Inflammatory macrophage treated with lipopolysaccharide for 4 hours (primary cell): ENCODE results near the gene SCARB1.
"Not testable (repeated sequence)": the region's sequence is repeated elsewhere in the genome, so short reads cannot be mapped to it uniquely, and the experiment has no call there.

Source experiments
- DNase-seq: peaks from one replicate; pipeline ENCODE4 v3.0.0-alpha.2; 2020

Gene SCARB1, protein sequence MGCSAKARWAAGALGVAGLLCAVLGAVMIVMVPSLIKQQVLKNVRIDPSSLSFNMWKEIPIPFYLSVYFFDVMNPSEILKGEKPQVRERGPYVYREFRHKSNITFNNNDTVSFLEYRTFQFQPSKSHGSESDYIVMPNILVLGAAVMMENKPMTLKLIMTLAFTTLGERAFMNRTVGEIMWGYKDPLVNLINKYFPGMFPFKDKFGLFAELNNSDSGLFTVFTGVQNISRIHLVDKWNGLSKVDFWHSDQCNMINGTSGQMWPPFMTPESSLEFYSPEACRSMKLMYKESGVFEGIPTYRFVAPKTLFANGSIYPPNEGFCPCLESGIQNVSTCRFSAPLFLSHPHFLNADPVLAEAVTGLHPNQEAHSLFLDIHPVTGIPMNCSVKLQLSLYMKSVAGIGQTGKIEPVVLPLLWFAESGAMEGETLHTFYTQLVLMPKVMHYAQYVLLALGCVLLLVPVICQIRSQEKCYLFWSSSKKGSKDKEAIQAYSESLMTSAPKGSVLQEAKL

DNA sequence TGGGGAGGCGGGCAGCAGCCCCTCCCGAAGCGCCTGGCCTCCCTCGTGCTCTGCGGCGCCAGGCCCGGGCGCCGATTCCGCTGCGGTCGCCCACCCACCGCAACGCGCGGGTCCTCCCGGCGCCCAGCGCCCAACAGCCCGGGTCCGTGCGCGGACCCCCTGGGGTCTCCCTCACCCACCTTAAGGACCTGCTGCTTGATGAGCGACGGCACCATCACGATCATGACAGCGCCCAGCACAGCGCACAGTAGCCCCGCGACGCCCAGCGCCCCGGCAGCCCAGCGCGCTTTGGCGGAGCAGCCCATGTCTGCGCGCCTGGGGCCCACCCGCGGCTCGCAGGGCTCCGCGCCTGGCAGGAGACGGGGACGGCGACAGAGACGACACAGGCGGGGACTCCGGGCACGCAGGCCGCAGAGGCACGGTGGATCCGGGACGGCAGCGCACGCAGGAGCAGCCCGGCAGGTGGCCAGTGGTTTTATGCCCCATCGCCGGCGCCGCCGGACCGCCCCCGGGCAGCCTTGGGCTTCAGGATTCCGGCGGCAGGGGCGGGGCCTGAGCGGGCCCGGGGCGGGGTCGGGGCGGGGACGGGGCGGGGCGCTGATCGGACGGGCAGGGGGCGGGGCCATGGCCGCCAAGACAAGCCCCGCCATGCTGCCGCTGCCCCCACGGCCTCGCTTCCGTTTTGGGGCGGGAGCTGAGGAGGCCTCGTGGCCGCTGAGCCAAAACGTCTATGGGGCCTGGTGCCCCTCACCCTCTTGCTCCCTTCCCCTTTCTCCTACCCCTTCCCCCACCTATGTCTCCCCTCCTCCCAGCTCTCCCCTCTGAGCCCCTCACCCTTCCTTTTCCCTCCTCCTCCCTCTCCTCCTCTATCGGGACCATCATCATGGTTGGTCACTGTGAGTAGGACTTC, at the start of gene SCARB1:
Gene SCARB1 (minus strand): TSS at position 449 of the 910 bp plus-strand sequence. CDS start 144 bp downstream, at position 305.
- peak; percentile 80 for DNase-seq

DNA sequence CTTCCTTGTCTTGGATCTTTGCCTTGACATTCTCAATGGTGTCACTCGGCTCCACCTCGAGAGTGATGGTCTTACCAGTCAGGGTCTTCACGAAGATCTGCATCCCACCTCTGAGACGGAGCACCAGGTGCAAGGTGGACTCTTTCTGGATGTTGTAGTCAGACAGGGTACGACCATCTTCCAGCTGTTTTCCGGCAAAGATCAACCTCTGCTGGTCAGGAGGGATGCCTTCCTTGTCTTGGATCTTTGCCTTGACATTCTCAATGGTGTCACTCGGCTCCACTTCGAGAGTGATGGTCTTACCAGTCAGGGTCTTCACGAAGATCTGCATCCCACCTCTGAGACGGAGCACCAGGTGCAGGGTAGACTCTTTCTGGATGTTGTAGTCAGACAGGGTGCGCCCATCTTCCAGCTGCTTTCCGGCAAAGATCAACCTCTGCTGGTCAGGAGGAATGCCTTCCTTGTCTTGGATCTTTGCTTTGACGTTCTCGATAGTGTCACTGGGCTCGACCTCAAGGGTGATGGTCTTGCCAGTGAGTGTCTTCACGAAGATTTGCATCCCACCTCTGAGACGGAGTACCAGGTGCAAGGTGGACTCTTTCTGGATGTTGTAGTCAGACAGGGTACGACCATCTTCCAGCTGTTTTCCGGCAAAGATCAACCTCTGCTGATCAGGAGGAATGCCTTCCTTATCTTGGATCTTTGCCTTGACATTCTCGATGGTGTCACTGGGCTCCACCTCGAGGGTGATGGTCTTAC, 49.0 kb upstream of the SCARB1 start:
- DNase-seq, result not testable (repeated sequence)

DNA sequence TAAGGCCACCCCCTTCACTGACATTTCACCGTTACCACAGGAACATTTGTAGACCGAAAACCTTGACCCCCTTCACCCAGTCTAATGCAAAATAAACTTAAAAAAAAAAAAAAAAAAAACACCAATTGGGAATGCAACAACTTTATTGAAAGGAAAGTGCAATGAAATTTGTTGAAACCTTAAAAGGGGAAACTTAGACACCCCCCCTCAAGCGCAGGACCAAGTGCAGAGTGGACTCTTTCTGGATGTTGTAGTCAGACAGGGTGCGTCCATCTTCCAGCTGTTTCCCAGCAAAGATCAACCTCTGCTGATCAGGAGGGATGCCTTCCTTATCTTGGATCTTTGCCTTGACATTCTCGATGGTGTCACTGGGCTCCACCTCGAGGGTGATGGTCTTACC, 47.9 kb upstream of the SCARB1 start:
- not testable (repeated sequence) for DNase-seq

DNA sequence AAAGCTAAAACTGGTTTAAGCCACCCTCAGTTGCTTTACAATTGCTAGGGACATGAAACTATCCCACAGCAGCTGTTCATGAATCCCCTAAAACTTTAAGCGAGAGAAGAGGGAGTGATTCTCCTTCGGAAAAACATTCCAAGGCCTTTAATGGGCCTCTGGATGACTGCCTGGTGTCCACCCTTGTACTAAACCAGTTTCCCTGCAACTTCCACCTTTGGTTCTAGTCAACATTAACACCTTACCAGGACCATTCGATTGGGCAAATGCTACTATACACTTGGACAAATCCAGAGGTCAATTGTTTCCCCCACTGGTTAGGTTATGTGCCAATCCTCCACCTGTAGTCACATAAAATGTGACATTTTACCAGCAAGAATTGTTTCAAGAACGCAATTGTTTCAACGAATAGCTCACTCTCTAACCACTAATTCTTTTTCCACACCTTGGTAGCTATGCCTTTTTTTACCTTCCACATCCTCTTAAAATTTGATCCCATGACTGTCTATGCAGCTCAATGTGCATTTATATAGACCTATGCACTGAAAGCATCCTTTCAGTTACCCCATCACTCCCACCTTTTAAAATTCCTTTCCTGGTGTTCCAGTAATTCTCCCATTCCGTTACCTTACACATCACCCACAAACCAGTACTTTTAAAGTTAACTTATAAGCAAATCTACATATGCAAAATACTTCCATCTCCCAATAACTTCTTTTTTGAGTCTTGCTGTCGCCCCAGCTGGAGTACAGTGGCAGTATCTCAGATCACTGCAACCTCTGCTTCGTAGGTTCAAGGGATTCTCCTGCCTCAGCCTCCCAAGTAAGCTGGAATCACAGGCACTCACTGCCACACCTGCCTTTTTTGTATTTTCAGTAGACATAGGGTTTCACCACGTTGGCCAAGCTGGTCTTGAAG, 47.2 kb upstream of the SCARB1 start:
- peak; percentile 21 for DNase-seq

DNA sequence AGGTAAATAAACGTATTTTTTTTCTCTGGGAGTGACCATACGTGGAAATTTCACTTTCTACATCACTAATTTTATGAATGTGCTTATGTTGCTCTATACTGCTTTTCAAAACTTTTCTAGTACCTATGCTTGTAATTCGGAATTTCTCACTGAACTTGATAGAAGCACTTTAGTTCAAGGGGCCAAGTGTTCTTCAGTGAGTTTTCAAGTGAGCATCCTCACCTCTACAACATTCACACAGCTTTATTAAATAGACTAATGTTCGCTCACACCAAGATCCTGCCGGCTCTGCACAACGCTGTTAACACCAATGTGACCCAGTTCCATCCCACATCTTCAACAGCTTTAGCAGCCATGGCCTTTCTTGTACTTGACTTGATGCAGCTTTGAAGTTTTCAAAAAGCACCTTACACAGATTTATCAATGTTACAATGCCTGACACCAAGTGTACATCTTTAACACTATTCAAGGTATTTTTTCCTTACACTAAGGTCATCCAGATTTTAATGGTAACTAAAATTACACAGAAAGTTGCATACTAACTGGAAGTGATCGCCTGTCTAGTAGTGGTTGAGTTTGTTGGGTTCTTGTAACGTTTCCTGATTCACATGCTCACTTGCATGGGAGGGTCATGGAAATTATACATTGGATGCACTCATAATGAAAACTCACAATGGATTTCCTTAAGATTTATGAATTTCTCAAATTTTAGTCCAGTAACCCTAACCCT, 46.3 kb upstream of the SCARB1 start:
- DNase-seq, result peak; percentile 25

DNA sequence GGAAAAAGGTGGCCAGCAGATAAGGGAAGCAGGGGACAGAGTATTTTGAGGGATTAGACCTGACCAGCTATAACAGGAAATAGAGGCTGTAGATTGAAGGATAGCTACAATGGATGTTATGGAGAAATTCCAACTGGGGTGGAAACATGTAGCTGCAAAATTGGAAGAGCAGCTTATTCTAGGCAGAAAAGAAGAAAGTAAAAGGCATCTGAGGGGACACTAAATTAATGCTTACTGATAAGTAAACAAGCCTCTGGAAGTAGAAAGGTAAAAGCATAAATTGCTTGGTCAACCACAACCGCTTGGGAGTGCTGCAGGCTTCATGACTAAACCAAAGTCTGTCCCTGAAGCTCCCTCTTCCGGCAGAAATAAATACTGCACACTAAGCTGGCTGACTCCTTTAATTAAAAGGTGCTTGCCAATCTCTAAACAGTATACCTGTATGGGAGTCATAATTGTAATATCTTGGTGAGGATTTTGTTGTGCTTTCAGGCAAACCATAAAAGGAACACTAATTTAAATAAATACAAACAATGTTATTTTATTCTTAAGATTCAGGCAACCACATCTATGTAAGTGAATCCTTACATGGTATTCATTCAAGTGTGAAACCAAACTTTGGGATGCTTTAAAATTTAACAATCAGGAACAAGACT, 43.1 kb upstream of the SCARB1 start:
- DNase-seq, result peak; percentile 92

- DNase-seq, result peak; percentile 92
These were observed 40.8 kb upstream of the SCARB1 start for GRCh38 chr12:124904306-124905098.

DNA sequence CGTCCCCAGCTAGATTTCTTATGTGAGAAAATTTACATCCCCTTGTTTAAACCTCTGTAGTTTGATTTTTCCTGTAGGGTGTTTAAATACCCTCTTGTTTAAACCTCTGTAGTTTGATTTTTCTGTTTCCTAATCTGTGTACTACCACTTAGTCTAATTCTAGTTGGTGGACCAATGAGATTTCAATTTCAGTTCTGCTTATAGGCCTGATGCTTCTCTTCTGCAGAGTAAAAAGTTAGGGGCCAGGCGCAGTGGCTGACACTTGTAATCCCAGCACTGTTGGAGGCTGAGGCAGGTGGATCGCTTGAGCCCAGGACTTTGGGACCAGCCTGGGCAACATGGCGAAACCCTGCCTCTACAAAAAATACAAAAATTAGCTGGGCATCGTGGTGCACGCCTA, 39.3 kb upstream of the SCARB1 start:
- DNase-seq, result peak; percentile 22

DNA sequence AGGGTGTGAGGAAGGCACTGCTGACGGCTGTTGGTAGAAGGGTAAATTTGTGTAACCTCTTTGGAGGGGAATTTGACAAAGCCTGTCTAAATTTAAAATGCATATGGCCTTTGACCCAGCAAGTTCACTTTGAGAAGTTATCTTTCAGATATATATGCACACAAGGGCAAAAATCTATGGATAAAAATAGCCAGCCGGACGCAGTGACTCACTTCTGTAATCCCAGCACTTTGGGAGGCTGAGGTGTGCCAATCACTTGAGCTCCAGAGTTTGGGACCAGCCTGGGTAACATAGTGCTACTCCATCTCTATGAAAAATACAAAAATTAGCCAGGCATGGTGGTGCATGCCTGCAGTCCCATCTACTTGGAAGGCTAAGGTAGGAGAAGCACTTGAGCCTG, 37.3 kb upstream of the SCARB1 start:
- DNase-seq, result no peak

DNA sequence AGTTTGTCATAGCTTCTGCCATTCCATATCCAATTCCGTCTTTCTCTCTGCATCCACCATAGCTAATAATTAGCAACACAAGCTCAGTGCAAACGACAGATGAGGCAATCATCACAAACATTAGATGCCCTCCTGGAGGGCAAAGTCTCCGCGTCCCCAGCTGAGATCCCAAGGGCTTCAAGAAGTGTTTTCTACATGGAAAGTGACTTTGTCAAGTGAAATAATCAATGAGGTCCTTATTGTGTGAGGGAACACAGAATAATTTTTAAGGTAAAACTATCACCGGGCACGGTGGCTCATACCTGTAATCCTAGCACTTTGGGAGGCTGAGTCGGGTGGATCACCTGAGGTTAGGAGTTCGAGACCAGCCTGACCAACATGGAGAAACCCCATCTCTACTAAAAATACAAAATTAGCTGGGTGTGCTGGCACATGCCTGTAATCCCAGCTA, 36.7 kb upstream of the SCARB1 start:
- not testable (repeated sequence) for DNase-seq

- no peak for DNase-seq
These were observed 35.2 kb upstream of the SCARB1 start for GRCh38 chr12:124898923-124899294.

GRCh38 chr12:124898200-124898922, 34.7 kb upstream of the SCARB1 start:
- peak; percentile 43 for DNase-seq

DNA sequence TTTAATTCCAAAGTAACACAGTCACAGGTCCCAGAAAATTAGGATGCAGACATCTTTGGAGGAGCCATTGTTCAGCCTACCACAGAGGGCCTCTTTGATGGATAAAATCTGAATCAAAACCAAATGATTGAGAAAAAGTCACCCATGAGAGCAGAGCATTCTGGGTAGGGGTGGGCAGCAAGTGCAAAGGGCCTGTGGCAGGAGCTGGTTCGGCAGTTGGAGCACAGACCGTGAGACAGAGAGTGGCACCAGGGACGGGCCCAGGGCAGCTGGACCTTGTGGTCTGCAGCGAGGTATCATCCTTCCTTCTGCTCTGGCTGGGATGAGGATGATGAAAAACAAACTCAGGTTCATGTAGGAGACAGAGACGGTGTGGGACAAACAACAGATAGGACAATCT, 32.8 kb upstream of the SCARB1 start:
- no peak for DNase-seq

DNA sequence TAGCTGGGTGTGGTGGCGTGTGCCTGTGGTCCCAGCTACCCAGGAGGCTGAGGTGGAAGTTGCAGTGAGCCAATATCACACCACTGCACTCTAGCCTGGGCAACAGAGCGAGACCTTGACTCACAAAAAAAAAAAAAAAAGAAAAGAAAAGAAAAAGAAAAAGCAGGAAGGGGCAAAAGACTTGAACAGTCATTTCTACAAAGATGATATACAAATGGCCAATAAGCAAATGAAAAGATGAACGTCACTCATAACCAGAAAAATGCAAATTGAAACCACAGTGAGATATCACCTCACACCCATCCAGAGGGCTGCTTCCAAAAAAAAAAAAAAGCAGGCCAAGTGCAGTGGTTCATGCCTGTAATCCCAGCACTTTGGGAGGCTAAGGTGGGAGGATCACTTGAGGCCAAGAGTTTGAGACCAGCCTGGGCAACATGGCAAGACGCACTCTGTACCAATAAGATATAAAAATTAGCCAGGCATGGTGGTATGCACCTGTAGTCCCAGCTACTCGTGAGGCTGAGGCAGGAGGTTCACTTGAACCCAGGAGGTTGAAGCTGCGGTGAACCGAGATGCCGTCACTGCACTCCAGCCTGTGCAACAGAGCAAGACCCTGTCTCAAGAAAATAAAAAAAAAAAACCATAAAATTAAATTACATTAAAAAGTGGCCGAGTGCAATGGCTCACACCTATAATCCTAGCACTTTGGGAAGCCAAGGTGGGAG, 30.3 kb upstream of the SCARB1 start:
- DNase-seq, result no peak

DNA sequence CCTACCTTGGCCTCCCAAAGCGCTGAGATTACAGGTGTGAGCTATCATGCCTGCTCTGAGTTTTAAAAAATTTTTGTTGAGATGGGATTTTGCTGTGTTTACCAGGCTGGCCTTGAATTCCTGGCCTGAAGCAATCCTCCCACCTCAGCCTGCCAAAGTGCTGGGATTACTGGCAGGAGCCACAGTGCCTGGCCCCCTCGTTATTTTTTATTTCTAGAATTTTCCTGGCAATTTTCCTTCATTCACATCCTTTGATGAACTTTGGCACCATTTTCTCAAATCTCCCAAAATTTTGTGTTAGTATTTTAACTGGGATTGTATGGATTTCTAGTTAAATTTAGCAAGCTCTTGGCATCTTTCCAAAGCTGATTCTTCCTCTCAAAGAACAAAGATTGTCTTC, 24.6 kb upstream of the SCARB1 start:
- no peak for DNase-seq

DNA sequence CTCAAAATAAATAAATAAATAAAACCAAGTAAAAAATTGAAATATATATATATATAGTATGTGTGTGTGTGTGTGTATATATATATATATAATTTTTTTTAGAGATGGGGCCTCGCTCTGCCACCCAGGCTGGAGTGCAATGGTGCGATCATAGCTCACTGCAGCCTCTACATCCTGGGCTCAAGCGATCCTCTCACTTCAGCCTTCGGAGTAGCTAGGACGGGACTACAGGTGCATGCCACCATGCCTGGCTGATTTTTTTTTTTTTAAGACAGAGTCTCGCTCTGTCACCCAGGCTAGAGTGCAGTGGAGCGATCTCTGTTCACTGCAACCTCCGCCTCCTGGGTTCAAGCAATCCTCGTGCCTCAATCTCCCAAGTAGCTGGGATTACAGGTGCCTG, 24.1 kb upstream of the SCARB1 start:
- DNase-seq, result not testable (repeated sequence)

DNA sequence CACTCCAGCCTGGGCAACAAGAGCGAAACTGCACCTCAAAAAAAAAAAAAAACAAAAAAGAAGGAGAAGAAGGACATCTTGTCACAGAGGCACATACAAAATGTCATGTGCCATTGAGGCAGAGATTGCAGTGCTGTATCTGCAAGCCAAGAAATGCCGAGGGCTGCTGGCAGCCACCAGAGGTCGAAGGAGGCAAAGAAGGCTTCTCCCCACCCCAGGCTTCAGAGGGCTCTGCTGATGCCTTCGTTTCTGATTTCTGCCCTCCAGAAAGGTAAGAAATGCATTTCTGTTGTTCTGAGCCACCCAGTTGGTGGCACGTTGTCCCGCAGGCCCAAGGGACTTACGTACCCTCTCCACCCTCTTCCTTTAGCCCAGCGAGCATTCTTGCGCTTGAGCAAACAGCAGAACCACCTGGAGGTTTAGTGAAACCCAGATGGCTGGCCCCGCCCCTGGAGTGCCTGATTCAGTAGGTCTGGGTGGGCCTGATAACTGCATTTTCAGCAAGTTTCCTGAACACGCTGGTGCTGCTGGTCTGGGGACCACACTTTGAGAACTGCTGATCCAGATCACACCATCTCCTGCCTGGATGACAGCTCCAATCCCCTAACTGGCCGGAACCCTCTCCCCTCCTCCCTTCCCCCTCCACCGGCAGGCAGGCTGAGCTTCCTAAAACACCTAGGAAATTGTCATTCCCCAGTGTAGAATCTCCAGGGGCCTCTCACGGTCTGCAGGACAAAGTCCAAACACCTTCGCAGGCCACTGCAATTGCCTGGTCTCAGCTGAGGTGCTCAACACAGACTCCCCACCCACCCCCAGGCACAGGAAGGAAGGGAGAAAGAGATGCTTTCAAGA, 21.1 kb upstream of the SCARB1 start:
- DNase-seq, result no peak
